ENCODE measurements around the gene KICS2.

KICS2 gene

DNA sequence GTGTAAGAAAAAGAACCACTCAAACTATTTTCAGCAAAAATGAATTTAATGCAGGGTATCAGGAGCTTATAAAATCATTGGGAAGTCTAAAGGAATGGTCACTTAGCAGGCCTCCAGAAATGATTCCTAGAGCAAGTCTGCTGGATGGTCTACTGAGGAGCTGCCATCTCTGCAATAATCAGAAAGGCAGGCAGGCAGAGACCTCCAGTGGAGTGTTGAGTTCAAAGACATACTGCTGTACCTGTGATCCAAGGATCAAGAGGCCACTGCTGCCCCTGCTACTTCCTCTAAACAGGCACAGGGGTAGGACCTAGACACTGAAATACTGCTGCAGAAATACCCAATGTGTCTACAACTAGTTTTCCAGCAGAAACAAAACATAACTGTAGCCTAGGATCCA is 14.5 kb upstream of the KICS2 start:
- Histone ChIP-seq H3K27ac (replicated peaks) (no peak overlapping the region), H3K4me3 (replicated peaks; ENCODE audit: insufficient read depth, low read length) (no peak overlapping the region), H3K27me3 (ENCODE audit: insufficient read depth, poor library complexity, severe bottlenecking) (no peaks in the 10 kb centered on the region)
- no peak for TF ChIP-seq SPI1 (IDR thresholded peaks at IDR 0.05; ENCODE audit: borderline replicate concordance, low read depth)
- TF ChIP-seq, protein P1, sequence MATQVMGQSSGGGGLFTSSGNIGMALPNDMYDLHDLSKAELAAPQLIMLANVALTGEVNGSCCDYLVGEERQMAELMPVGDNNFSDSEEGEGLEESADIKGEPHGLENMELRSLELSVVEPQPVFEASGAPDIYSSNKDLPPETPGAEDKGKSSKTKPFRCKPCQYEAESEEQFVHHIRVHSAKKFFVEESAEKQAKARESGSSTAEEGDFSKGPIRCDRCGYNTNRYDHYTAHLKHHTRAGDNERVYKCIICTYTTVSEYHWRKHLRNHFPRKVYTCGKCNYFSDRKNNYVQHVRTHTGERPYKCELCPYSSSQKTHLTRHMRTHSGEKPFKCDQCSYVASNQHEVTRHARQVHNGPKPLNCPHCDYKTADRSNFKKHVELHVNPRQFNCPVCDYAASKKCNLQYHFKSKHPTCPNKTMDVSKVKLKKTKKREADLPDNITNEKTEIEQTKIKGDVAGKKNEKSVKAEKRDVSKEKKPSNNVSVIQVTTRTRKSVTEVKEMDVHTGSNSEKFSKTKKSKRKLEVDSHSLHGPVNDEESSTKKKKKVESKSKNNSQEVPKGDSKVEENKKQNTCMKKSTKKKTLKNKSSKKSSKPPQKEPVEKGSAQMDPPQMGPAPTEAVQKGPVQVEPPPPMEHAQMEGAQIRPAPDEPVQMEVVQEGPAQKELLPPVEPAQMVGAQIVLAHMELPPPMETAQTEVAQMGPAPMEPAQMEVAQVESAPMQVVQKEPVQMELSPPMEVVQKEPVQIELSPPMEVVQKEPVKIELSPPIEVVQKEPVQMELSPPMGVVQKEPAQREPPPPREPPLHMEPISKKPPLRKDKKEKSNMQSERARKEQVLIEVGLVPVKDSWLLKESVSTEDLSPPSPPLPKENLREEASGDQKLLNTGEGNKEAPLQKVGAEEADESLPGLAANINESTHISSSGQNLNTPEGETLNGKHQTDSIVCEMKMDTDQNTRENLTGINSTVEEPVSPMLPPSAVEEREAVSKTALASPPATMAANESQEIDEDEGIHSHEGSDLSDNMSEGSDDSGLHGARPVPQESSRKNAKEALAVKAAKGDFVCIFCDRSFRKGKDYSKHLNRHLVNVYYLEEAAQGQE (IDR thresholded peaks at IDR 0.05; ENCODE audit: insufficient replicate concordance, low read depth), result no peak
- TF ChIP-seq GABPA (IDR thresholded peaks at IDR 0.05; ENCODE audit: low read depth), result no peak
- no peak for TF ChIP-seq POLR2AphosphoS5 (IDR thresholded peaks at IDR 0.05; ENCODE audit: low read depth)
- TF ChIP-seq, protein P2, sequence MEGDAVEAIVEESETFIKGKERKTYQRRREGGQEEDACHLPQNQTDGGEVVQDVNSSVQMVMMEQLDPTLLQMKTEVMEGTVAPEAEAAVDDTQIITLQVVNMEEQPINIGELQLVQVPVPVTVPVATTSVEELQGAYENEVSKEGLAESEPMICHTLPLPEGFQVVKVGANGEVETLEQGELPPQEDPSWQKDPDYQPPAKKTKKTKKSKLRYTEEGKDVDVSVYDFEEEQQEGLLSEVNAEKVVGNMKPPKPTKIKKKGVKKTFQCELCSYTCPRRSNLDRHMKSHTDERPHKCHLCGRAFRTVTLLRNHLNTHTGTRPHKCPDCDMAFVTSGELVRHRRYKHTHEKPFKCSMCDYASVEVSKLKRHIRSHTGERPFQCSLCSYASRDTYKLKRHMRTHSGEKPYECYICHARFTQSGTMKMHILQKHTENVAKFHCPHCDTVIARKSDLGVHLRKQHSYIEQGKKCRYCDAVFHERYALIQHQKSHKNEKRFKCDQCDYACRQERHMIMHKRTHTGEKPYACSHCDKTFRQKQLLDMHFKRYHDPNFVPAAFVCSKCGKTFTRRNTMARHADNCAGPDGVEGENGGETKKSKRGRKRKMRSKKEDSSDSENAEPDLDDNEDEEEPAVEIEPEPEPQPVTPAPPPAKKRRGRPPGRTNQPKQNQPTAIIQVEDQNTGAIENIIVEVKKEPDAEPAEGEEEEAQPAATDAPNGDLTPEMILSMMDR (IDR thresholded peaks at IDR 0.05; ENCODE audit: insufficient read depth, low read length), result no peak
- no peak for DNase-seq (ENCODE audit: low read depth in 1 of 2, low spot score in 1 of 2)

DNA sequence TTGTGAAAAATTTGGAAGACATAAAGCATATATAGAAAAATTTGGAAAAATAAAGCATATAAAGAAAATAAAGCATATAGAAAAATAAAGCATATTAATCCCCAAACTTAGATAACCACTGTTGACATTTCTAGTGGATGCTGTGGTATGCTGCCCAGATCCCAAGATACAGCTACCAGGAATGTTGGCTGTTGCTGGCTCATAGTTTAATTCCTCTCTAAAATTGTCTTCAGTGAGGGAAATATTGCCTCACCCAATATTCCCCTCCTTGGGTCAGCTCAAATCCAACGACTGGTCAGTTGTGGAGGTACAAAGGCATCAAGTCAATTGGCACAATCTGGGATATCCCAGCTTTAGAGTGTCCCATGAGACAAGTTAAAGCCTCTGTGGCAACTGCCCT is 10.1 kb upstream of the KICS2 start:
- Histone ChIP-seq H3K4me3 (replicated peaks; ENCODE audit: insufficient read depth, low read length) (no peak overlapping the region), H3K27ac (replicated peaks) (no peak overlapping the region), H3K27me3 (ENCODE audit: insufficient read depth, poor library complexity, severe bottlenecking) (no peaks in the 10 kb centered on the region)
- DNase-seq (ENCODE audit: low read depth in 1 of 2, low spot score in 1 of 2), result no peak
- TF ChIP-seq, protein P2 (IDR thresholded peaks at IDR 0.05; ENCODE audit: insufficient read depth, low read length), result no peak
- TF ChIP-seq SPI1 (IDR thresholded peaks at IDR 0.05; ENCODE audit: borderline replicate concordance, low read depth), result no peak

DNA sequence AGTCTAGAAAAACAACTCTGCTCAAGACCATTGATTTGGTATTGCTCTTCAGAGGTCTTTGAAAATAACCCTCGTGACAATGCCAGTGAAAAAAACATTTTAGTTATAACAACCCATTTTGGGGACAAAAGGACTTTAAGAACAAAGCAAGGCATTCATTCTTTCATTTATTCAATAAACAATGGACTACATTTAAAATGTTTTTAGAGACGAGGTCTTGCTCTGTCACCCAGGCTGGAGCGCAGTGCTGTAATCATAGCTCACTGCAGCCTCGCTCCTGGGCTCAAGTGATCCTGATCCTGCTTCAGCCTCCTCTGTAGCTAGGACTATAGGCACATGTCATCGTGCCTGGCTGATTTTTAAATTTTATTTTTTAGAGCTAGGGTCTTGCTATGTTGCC is 7.7 kb upstream of the KICS2 start:
- TF ChIP-seq POLR2AphosphoS5 (IDR thresholded peaks at IDR 0.05; ENCODE audit: low read depth) (no peak), SPI1 (IDR thresholded peaks at IDR 0.05; ENCODE audit: borderline replicate concordance, low read depth) (no peak), GABPA (IDR thresholded peaks at IDR 0.05; ENCODE audit: low read depth) (no peak)
- TF ChIP-seq, protein P1 (IDR thresholded peaks at IDR 0.05; ENCODE audit: insufficient replicate concordance, low read depth), result no peak
- TF ChIP-seq, protein P2 (IDR thresholded peaks at IDR 0.05; ENCODE audit: insufficient read depth, low read length), result no peak
- no peak for DNase-seq (ENCODE audit: low read depth in 1 of 2, low spot score in 1 of 2)
- H3K27ac ChIP-seq (replicated peaks), result no peak overlapping the region
- H3K4me3 ChIP-seq (replicated peaks; ENCODE audit: insufficient read depth, low read length), result no peak overlapping the region
- no peaks in the 10 kb centered on the region for H3K27me3 ChIP-seq (ENCODE audit: insufficient read depth, poor library complexity, severe bottlenecking)

DNA sequence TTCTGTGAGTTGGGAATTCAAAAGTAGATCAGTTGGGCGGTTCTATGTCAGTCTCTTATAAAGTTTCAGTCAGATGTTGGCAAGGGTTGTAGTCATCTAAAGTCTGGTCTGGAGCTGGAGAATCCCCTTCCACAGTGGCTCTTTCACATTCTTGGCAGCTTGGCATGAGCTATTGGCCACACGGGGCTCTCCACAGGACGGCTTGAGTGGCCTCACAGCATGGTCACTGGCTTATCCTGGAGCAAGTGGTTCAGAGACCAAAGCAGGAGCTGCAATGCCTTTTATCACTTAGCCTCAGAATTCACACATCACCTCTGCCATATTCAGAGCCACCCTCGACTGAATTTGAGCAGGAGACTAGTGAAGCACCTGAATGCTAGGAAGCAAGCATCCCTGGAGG is 7.1 kb upstream of the KICS2 start:
- H3K27me3 ChIP-seq (ENCODE audit: insufficient read depth, poor library complexity, severe bottlenecking), result no peaks in the 10 kb centered on the region
- no peak for TF ChIP-seq SPI1 (IDR thresholded peaks at IDR 0.05; ENCODE audit: borderline replicate concordance, low read depth)
- TF ChIP-seq, protein P2 (IDR thresholded peaks at IDR 0.05; ENCODE audit: insufficient read depth, low read length), result no peak
- TF ChIP-seq, protein P1 (IDR thresholded peaks at IDR 0.05; ENCODE audit: insufficient replicate concordance, low read depth), result no peak
- TF ChIP-seq POLR2AphosphoS5 (IDR thresholded peaks at IDR 0.05; ENCODE audit: low read depth), result no peak
- TF ChIP-seq GABPA (IDR thresholded peaks at IDR 0.05; ENCODE audit: low read depth), result no peak

More for the DNA sequence above, 7.1 kb upstream of the KICS2 start:
- H3K4me3 ChIP-seq (replicated peaks; ENCODE audit: insufficient read depth, low read length), result no peak overlapping the region
- no peak overlapping the region for H3K27ac ChIP-seq (replicated peaks)
- no peak for DNase-seq (ENCODE audit: low read depth in 1 of 2, low spot score in 1 of 2)

Data from HL-60 (cell line).